Neural cell (in vitro differentiated cells): Measurements from ENCODE around the gene CLEC16A. TPM values are rescaled to one million over a fixed set of nuclear protein-coding genes. Genes with fewer than 3 reads are reported as not detected.

ENCODE experiments used
- H2AFZ ChIP-seq: fragments of 200-600, 300-800 bp; sonication (generic), shearing (Covaris generic); 2 replicates; pipeline ENCODE4 v1.6.0; 2014; ENCODE audit warnings: low read depth, mild to moderate bottlenecking, antibody characterized with exemption, low read length, moderate library complexity
- H3F3A ChIP-seq: fragments of 200-600 bp; shearing (Covaris generic); 2 replicates; pipeline ENCODE4 v1.6.1; 2016; ENCODE audit warnings: mild to moderate bottlenecking, moderate library complexity, mixed read lengths, antibody characterized with exemption, low read length; ENCODE audit not compliant: insufficient read depth, poor library complexity, severe bottlenecking
- H3K27ac ChIP-seq: fragments of 200-600, 300-800 bp; sonication (generic), shearing (Covaris generic); 2 replicates; pipeline ENCODE4 v1.5.1; 2014; ENCODE audit warnings: mild to moderate bottlenecking, low read length, moderate library complexity
- H3K27me3 ChIP-seq: fragments of 300-800, 200-600 bp; sonication (generic), shearing (Covaris generic); 2 replicates; pipeline ENCODE4 v1.6.0; 2014; ENCODE audit warnings: mild to moderate bottlenecking, low read depth, low read length, moderate library complexity; ENCODE audit not compliant: insufficient read depth
- H3K36me3 ChIP-seq: fragments of 300-800, 200-600 bp; sonication (generic), shearing (Covaris generic); 2 replicates; pipeline ENCODE4 v1.5.1; 2014; ENCODE audit warnings: mild to moderate bottlenecking, antibody characterized with exemption, low read length, moderate library complexity; ENCODE audit not compliant: insufficient read depth
- H3K4me2 ChIP-seq: fragments of 300-800, 200-600 bp; sonication (generic), shearing (Covaris generic); 2 replicates; pipeline ENCODE4 v1.6.0; 2014; ENCODE audit warnings: mild to moderate bottlenecking, low read length
- H3K4me3 ChIP-seq: fragments of 300-800, 200-600 bp; sonication (generic), shearing (Covaris generic); 2 replicates; pipeline ENCODE4 v1.5.1; 2014; ENCODE audit warnings: mild to moderate bottlenecking, low read length, moderate library complexity
- H3K79me2 ChIP-seq: fragments of 200-600 bp; shearing (Covaris generic); replicated peaks from 2 replicates; pipeline ENCODE4 v1.6.0; 2014; ENCODE audit warnings: mild to moderate bottlenecking, low read length, moderate library complexity; ENCODE audit not compliant: insufficient read depth
- H3K9ac ChIP-seq: fragments of 300-800, 200-600 bp; sonication (generic), shearing (Covaris generic); 2 replicates; pipeline ENCODE4 v1.6.1; 2016; ENCODE audit warnings: mild to moderate bottlenecking, low read length, mixed read lengths
- H3K9me2 ChIP-seq: fragments of 200-600 bp; shearing (Covaris generic); 2 replicates; pipeline ENCODE4 v1.6.1; 2016; ENCODE audit warnings: mild to moderate bottlenecking, low read length, mixed read lengths; ENCODE audit not compliant: insufficient read depth
- H3K9me3 ChIP-seq: fragments of 200-600, 300-800 bp; sonication (generic), shearing (Covaris generic); 2 replicates; pipeline ENCODE4 v1.6.1; 2016; ENCODE audit warnings: mild to moderate bottlenecking, mixed run types, low read length, moderate library complexity, mixed read lengths
- H4K20me1 ChIP-seq: fragments of 200-600 bp; shearing (Covaris generic); 2 replicates; pipeline ENCODE4 v1.6.1; 2016; ENCODE audit warnings: mild to moderate bottlenecking, mixed run types; ENCODE audit not compliant: insufficient read depth
- EP300 ChIP-seq: fragments of 450-650 bp; conservative IDR thresholded peaks from 2 replicates; pipeline ENCODE4 v1.6.1; 2014; ENCODE audit warnings: antibody characterized with exemption, mild to moderate bottlenecking, moderate library complexity; ENCODE audit not compliant: poor library complexity, severe bottlenecking
- EZH2 ChIP-seq: fragments of 200-600, 300-800 bp; shearing (Covaris generic), sonication (generic); IDR thresholded peaks from 2 replicates; pipeline ENCODE4 v1.6.1; 2014; ENCODE audit warnings: antibody characterized with exemption, low read length, borderline replicate concordance, mild to moderate bottlenecking; ENCODE audit not compliant: insufficient read depth, poor library complexity, severe bottlenecking
- MXI1 ChIP-seq: fragments of 450-650 bp; conservative IDR thresholded peaks from 2 replicates; pipeline ENCODE4 v1.6.1; 2014; ENCODE audit warnings: antibody characterized with exemption, mild to moderate bottlenecking; ENCODE audit not compliant: poor library complexity, severe bottlenecking
- POLR2AphosphoS5 ChIP-seq: IDR thresholded peaks from 2 replicates; pipeline ENCODE4 v1.6.1; 2012
- RAD21 ChIP-seq: fragments of 450-650 bp; conservative IDR thresholded peaks from 2 replicates; pipeline ENCODE4 v1.6.1; 2014; ENCODE audit warnings: antibody characterized with exemption, mild to moderate bottlenecking, moderate library complexity
- SMC3 ChIP-seq: fragments of 450-650 bp; conservative IDR thresholded peaks from 2 replicates; pipeline ENCODE4 v1.6.1; 2014; ENCODE audit warnings: antibody characterized with exemption, mild to moderate bottlenecking, moderate library complexity; ENCODE audit not compliant: poor library complexity
- TAF1 ChIP-seq: IDR thresholded peaks from 2 replicates; pipeline ENCODE4 v1.6.1; 2012; ENCODE audit warnings: low read depth
- polyA plus RNA-seq: library from polyadenylated mRNA; depleted of rRNA; stranded (reverse); fragments of >200 nt; gene quantifications from 2 replicates; pipeline ENCODE4 v1.2.3, GENCODE V29; 2014
- TF ChIP-seq, protein P1 (sequence below): fragments of 450-650 bp; IDR thresholded peaks from 2 replicates; pipeline ENCODE4 v1.5.1; 2014; ENCODE audit warnings: antibody characterized with exemption, mild to moderate bottlenecking, moderate library complexity; ENCODE audit not compliant: poor library complexity, severe bottlenecking
- TF ChIP-seq, protein P2 (sequence below): IDR thresholded peaks from 2 replicates; pipeline ENCODE4 v1.6.1; 2012; ENCODE audit warnings: borderline replicate concordance

Gene CLEC16A
- polyA plus RNA-seq, 1 donor from 2014 or later, result 11.1 TPM

DNA sequence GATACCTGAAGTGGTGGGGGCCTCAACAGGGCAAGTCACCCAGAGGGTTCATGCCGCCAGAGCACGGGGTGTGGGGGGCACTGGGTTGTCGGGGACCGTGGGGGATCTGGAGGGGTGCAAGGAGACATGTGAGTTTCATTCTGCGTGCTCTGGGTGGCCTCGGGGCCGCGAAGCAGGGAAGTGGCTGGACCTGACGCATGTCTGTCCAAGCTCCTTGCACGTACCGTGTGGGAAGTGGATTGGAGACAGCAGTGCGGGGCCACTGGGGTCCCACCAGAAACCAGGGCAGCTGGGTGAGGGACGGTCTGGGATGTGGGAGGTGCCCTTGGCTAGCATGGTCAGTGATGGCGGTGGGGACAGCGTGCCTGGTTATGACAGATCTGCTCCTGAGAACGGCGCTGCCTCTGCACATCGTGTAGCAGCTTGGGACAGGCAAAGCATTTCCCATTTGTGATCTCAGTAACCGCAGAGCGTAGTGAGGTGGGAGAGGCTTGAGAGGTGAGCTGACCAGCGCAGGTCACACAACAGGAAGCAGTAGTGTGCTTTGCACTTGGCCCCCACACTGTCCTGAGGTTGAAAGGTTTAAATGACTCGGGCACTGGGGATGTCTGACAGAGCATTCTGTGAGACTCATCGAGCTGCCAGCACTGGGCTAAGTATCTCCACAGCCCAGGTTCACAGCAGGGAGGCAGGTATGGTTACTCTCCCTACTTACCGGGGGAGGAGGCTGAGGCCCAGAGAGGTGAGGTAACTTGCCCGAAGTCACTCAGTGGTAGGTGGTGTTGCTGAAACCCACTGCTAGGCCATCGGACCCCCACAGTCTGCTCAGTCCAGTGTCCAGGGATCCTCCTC lies 197.3 kb downstream of the CLEC16A start:
- H2AFZ ChIP-seq, result no peak overlapping the region
- no peaks in the 10 kb centered on the region for H3K79me2 ChIP-seq
- no peak overlapping the region for H3K4me2 ChIP-seq
- TF ChIP-seq, protein P1, sequence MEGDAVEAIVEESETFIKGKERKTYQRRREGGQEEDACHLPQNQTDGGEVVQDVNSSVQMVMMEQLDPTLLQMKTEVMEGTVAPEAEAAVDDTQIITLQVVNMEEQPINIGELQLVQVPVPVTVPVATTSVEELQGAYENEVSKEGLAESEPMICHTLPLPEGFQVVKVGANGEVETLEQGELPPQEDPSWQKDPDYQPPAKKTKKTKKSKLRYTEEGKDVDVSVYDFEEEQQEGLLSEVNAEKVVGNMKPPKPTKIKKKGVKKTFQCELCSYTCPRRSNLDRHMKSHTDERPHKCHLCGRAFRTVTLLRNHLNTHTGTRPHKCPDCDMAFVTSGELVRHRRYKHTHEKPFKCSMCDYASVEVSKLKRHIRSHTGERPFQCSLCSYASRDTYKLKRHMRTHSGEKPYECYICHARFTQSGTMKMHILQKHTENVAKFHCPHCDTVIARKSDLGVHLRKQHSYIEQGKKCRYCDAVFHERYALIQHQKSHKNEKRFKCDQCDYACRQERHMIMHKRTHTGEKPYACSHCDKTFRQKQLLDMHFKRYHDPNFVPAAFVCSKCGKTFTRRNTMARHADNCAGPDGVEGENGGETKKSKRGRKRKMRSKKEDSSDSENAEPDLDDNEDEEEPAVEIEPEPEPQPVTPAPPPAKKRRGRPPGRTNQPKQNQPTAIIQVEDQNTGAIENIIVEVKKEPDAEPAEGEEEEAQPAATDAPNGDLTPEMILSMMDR, result no peak
- TF ChIP-seq EP300 (no peak), RAD21 (no peak), EZH2 (no peak), TAF1 (no peak), SMC3 (no peak), POLR2AphosphoS5 (no peak), MXI1 (no peak)
- TF ChIP-seq, protein P2, sequence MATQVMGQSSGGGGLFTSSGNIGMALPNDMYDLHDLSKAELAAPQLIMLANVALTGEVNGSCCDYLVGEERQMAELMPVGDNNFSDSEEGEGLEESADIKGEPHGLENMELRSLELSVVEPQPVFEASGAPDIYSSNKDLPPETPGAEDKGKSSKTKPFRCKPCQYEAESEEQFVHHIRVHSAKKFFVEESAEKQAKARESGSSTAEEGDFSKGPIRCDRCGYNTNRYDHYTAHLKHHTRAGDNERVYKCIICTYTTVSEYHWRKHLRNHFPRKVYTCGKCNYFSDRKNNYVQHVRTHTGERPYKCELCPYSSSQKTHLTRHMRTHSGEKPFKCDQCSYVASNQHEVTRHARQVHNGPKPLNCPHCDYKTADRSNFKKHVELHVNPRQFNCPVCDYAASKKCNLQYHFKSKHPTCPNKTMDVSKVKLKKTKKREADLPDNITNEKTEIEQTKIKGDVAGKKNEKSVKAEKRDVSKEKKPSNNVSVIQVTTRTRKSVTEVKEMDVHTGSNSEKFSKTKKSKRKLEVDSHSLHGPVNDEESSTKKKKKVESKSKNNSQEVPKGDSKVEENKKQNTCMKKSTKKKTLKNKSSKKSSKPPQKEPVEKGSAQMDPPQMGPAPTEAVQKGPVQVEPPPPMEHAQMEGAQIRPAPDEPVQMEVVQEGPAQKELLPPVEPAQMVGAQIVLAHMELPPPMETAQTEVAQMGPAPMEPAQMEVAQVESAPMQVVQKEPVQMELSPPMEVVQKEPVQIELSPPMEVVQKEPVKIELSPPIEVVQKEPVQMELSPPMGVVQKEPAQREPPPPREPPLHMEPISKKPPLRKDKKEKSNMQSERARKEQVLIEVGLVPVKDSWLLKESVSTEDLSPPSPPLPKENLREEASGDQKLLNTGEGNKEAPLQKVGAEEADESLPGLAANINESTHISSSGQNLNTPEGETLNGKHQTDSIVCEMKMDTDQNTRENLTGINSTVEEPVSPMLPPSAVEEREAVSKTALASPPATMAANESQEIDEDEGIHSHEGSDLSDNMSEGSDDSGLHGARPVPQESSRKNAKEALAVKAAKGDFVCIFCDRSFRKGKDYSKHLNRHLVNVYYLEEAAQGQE, result no peak
- H3F3A ChIP-seq, result no peaks in the 10 kb centered on the region
- H4K20me1 ChIP-seq, result no peaks in the 10 kb centered on the region
- no peaks in the 10 kb centered on the region for H3K27me3 ChIP-seq
- no peaks in the 10 kb centered on the region for H3K9me3 ChIP-seq
- no peaks in the 10 kb centered on the region for H3K9me2 ChIP-seq
- H3K4me3 ChIP-seq, result no peak overlapping the region
- H3K36me3 ChIP-seq, result no peaks in the 10 kb centered on the region
- H3K9ac ChIP-seq, result no peak overlapping the region
- no peak overlapping the region for H3K27ac ChIP-seq

DNA sequence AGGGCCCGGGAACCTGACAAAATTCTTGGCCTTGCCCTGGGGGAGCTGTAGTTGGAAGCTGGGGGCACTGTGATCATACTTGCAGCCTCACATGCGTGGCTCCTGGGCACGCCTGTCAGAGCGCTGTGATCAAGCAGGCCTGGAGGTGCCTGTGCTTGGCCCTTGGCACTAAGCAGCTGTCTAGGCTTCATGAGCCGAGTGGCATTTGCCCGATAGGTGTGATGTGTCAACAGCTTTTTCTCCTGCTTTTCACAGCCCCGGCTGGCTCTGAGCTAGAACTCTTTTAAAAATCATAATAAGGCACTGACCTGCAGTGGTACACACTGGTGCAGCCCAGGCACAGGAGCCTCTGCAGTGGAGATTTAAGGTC lies 197.9 kb downstream of the CLEC16A start:
- H3K4me2 ChIP-seq, result no peak overlapping the region
- TF ChIP-seq, protein P1, result no peak
- no peak for TF ChIP-seq EP300
- TF ChIP-seq RAD21, result no peak
- no peak for TF ChIP-seq EZH2
- TF ChIP-seq, protein P2, result no peak
- TF ChIP-seq POLR2AphosphoS5, result no peak
- TF ChIP-seq TAF1, result no peak
- no peak for TF ChIP-seq MXI1
- no peak for TF ChIP-seq SMC3
- H3K9me2 ChIP-seq, result no peaks in the 10 kb centered on the region
- no peak overlapping the region for H2AFZ ChIP-seq
- no peak overlapping the region for H3K27ac ChIP-seq
- H3K4me3 ChIP-seq, result no peak overlapping the region
- no peaks in the 10 kb centered on the region for H3K9me3 ChIP-seq
- H3K27me3 ChIP-seq, result no peaks in the 10 kb centered on the region
- no peaks in the 10 kb centered on the region for H3F3A ChIP-seq
- H3K9ac ChIP-seq, result no peak overlapping the region
- no peaks in the 10 kb centered on the region for H3K36me3 ChIP-seq
- H3K79me2 ChIP-seq, result no peaks in the 10 kb centered on the region
- H4K20me1 ChIP-seq, result no peaks in the 10 kb centered on the region
